Uterus (tissue), 2 donors: Measurements from ENCODE around the gene RMND5A.

Source experiments
- CTCF ChIP-seq, 4 experiments: fragments of 200-600 bp in 2 of 4; fragments of 450-650 bp in 2 of 4; sonication (generic) in 2 of 4; IDR thresholded peaks; one replicate each; pipeline ENCODE4 v1.5.1; 2016 to 2019; ENCODE audit warnings: antibody characterized with exemption in 4 of 4, mild to moderate bottlenecking in 2 of 4, moderate library complexity in 1 of 4
- POLR2A ChIP-seq, 2 donors: fragments of 450-650 bp; IDR thresholded peaks; one replicate each; pipeline ENCODE4 v1.6.1; 2016; ENCODE audit warnings: antibody characterized with exemption in 2 of 2, mild to moderate bottlenecking in 1 of 2, moderate library complexity in 1 of 2

DNA sequence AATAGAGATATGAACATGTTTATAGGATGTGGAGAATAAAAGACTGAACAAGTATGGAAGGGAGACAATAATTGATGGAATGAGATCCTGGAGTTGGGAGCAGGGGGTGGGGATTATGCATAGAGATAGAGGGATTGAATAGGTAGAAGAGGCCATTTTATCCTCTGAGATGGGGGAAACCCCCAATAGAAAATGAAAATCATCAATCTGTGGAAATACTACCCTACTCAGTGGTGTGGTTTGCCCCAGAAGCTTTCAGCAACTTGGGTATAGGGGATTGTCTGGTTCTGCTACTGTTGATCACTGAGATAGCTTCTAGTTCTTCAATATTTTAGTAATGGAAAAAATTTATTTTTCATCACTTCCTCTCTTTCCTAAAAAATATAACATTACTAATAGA, 41.1 kb upstream of the RMND5A start:
- TF ChIP-seq CTCF (IDR thresholded peaks at IDR 0.05) (no peak), POLR2A (IDR thresholded peaks at IDR 0.05) (no peak)
